ENCODE measurements around the gene CWF19L2. TPM values are rescaled to one million over a fixed set of nuclear protein-coding genes. Genes with fewer than 3 reads are reported as not detected.

Gene CWF19L2
- total and polyA plus RNA-seq, 5 donors from 2014 or later = 7.6 to 28.3 (median 8.2) TPM

- Histone ChIP-seq H3K27ac (ENCODE audit: insufficient read depth, low read length, poor library complexity, severe bottlenecking) (no peak overlapping the region), H3K4me1 (ENCODE audit: control insufficient read depth, insufficient read depth, low read length, poor library complexity, severe bottlenecking) (no peaks in the 10 kb centered on the region), H3K4me3 (ENCODE audit: low read depth, low read length) (no peak overlapping the region), H3K36me3 (ENCODE audit: control insufficient read depth, insufficient read depth, low read length) (no peaks in the 10 kb centered on the region), H3K27me3 (ENCODE audit: control insufficient read depth, insufficient read depth, low read length) (no peaks in the 10 kb centered on the region), H3K9me3 (ENCODE audit: control insufficient read depth in 2 of 2, low read length in 2 of 2) (no peaks in the 10 kb centered on the region)
- Mint-ChIP-seq H3K9me3 (peaks cover 0 to 4% (median 0%) of the 10 kb centered on the region in 7 donors), H3K4me3 (no peak overlapping the region), H3K27ac (no peak overlapping the region), H3K27me3 (peaks cover 10% of the 10 kb centered on the region), H3K4me1 (no peaks in the 10 kb centered on the region), H3K36me3 (no peaks in the 10 kb centered on the region)
- ATAC-seq (ENCODE audit: low read depth in 2 of 2) = no peak
- no peak for DNase-seq
Measured at GRCh38 chr11:107493117-107493516, 35.5 kb upstream of the CWF19L2 start.

GRCh38 chr11:107490836-107491235 lies 33.2 kb upstream of the CWF19L2 start:
- no peaks in the 10 kb centered on the region for H3K4me1 Mint-ChIP-seq
- peaks cover 0 to 4% (median 0%) of the 10 kb centered on the region in 7 donors for H3K9me3 Mint-ChIP-seq
- Histone ChIP-seq H3K4me1 (ENCODE audit: control insufficient read depth, insufficient read depth, low read length, poor library complexity, severe bottlenecking) (no peaks in the 10 kb centered on the region), H3K27ac (ENCODE audit: insufficient read depth, low read length, poor library complexity, severe bottlenecking) (no peak overlapping the region), H3K27me3 (ENCODE audit: control insufficient read depth, insufficient read depth, low read length) (peaks cover 2% of the 10 kb centered on the region), H3K4me3 (ENCODE audit: low read depth, low read length) (no peak overlapping the region), H3K36me3 (ENCODE audit: control insufficient read depth, insufficient read depth, low read length) (no peaks in the 10 kb centered on the region), H3K9me3 (ENCODE audit: control insufficient read depth in 2 of 2, low read length in 2 of 2) (no peaks in the 10 kb centered on the region)
- H3K27me3 Mint-ChIP-seq = peaks cover 10% of the 10 kb centered on the region
- H3K27ac Mint-ChIP-seq = no peak overlapping the region
- no peaks in the 10 kb centered on the region for H3K36me3 Mint-ChIP-seq
- no peak overlapping the region for H3K4me3 Mint-ChIP-seq
- no peak for ATAC-seq (ENCODE audit: low read depth in 2 of 2)
- no peak for DNase-seq

GRCh38 chr11:107482234-107482633 lies 24.6 kb upstream of the CWF19L2 start:
- H3K27ac ChIP-seq (ENCODE audit: insufficient read depth, low read length, poor library complexity, severe bottlenecking) = no peak overlapping the region
- Mint-ChIP-seq H3K9me3 (peaks cover 0 to 4% (median 0%) of the 10 kb centered on the region in 7 donors), H3K27me3 (peaks cover 38% of the 10 kb centered on the region), H3K4me1 (no peaks in the 10 kb centered on the region), H3K36me3 (no peaks in the 10 kb centered on the region), H3K4me3 (no peak overlapping the region), H3K27ac (no peak overlapping the region)
- peaks cover 7% of the 10 kb centered on the region for H3K27me3 ChIP-seq (ENCODE audit: control insufficient read depth, insufficient read depth, low read length)
- H3K4me1 ChIP-seq (ENCODE audit: control insufficient read depth, insufficient read depth, low read length, poor library complexity, severe bottlenecking) = no peaks in the 10 kb centered on the region
- DNase-seq (no peak), ATAC-seq (ENCODE audit: low read depth in 2 of 2) (no peak)
- H3K36me3 ChIP-seq (ENCODE audit: control insufficient read depth, insufficient read depth, low read length) = no peaks in the 10 kb centered on the region
- H3K9me3 ChIP-seq (ENCODE audit: control insufficient read depth in 2 of 2, low read length in 2 of 2) = no peaks in the 10 kb centered on the region
- no peak overlapping the region for H3K4me3 ChIP-seq (ENCODE audit: low read depth, low read length)

- no peak overlapping the region for H3K27ac ChIP-seq (ENCODE audit: insufficient read depth, low read length, poor library complexity, severe bottlenecking)
- DNase-seq (no peak), ATAC-seq (ENCODE audit: low read depth in 2 of 2) (no peak)
- H3K9me3 ChIP-seq (ENCODE audit: control insufficient read depth in 2 of 2, low read length in 2 of 2) = no peaks in the 10 kb centered on the region
- H3K27ac Mint-ChIP-seq = no peak overlapping the region
- peaks cover 44% of the 10 kb centered on the region for H3K27me3 Mint-ChIP-seq
- H3K4me3 Mint-ChIP-seq = no peak overlapping the region
- H3K4me1 ChIP-seq (ENCODE audit: control insufficient read depth, insufficient read depth, low read length, poor library complexity, severe bottlenecking) = no peaks in the 10 kb centered on the region
- H3K4me3 ChIP-seq (ENCODE audit: low read depth, low read length) = no peak overlapping the region
- no peaks in the 10 kb centered on the region for H3K36me3 ChIP-seq (ENCODE audit: control insufficient read depth, insufficient read depth, low read length)
- H3K4me1 Mint-ChIP-seq = no peaks in the 10 kb centered on the region
- H3K36me3 Mint-ChIP-seq = no peaks in the 10 kb centered on the region
- H3K27me3 ChIP-seq (ENCODE audit: control insufficient read depth, insufficient read depth, low read length) = peaks cover 11% of the 10 kb centered on the region
- H3K9me3 Mint-ChIP-seq = no peaks in the 10 kb centered on the region
Measured at GRCh38 chr11:107478922-107479321, 21.3 kb upstream of the CWF19L2 start.

- no peak for ATAC-seq (ENCODE audit: low read depth in 2 of 2)
- Mint-ChIP-seq H3K9me3 (no peaks in the 10 kb centered on the region), H3K27ac (no peak overlapping the region)
Measured at GRCh38 chr11:107477820-107478219, 20.2 kb upstream of the CWF19L2 start.

GRCh38 chr11:107473792-107474191 lies 16.2 kb upstream of the CWF19L2 start:
- Histone ChIP-seq H3K27ac (ENCODE audit: insufficient read depth, low read length, poor library complexity, severe bottlenecking) (no peak overlapping the region), H3K27me3 (ENCODE audit: control insufficient read depth, insufficient read depth, low read length) (peaks cover 18% of the 10 kb centered on the region), H3K4me3 (ENCODE audit: low read depth, low read length) (no peak overlapping the region), H3K36me3 (ENCODE audit: control insufficient read depth, insufficient read depth, low read length) (no peaks in the 10 kb centered on the region), H3K4me1 (ENCODE audit: control insufficient read depth, insufficient read depth, low read length, poor library complexity, severe bottlenecking) (no peaks in the 10 kb centered on the region), H3K9me3 (ENCODE audit: control insufficient read depth in 2 of 2, low read length in 2 of 2) (no peaks in the 10 kb centered on the region)
- H3K9me3 Mint-ChIP-seq = no peaks in the 10 kb centered on the region
- peaks cover 51% of the 10 kb centered on the region for H3K27me3 Mint-ChIP-seq
- no peaks in the 10 kb centered on the region for H3K4me1 Mint-ChIP-seq
- ATAC-seq (ENCODE audit: low read depth in 2 of 2) (no peak), DNase-seq (no peak)
- no peak overlapping the region for H3K4me3 Mint-ChIP-seq
- no peaks in the 10 kb centered on the region for H3K36me3 Mint-ChIP-seq
- H3K27ac Mint-ChIP-seq = no peak overlapping the region

More at GRCh38 chr11:107477820-107478219, 20.2 kb upstream of the CWF19L2 start:
- Histone ChIP-seq H3K27ac (ENCODE audit: insufficient read depth, low read length, poor library complexity, severe bottlenecking) (no peak overlapping the region), H3K9me3 (ENCODE audit: control insufficient read depth in 2 of 2, low read length in 2 of 2) (no peaks in the 10 kb centered on the region), H3K4me3 (ENCODE audit: low read depth, low read length) (no peak overlapping the region), H3K36me3 (ENCODE audit: control insufficient read depth, insufficient read depth, low read length) (no peaks in the 10 kb centered on the region), H3K4me1 (ENCODE audit: control insufficient read depth, insufficient read depth, low read length, poor library complexity, severe bottlenecking) (no peaks in the 10 kb centered on the region), H3K27me3 (ENCODE audit: control insufficient read depth, insufficient read depth, low read length) (peaks cover 11% of the 10 kb centered on the region)
- no peak for DNase-seq
- H3K36me3 Mint-ChIP-seq = no peaks in the 10 kb centered on the region
- H3K27me3 Mint-ChIP-seq = peaks cover 47% of the 10 kb centered on the region
- no peaks in the 10 kb centered on the region for H3K4me1 Mint-ChIP-seq
- H3K4me3 Mint-ChIP-seq = no peak overlapping the region

- no peaks in the 10 kb centered on the region for H3K9me3 Mint-ChIP-seq
- H3K9me3 ChIP-seq (ENCODE audit: control insufficient read depth in 2 of 2, low read length in 2 of 2) = no peaks in the 10 kb centered on the region
- H3K4me3 Mint-ChIP-seq = no peak overlapping the region
- H3K4me1 ChIP-seq (ENCODE audit: control insufficient read depth, insufficient read depth, low read length, poor library complexity, severe bottlenecking) = no peaks in the 10 kb centered on the region
- no peak for DNase-seq
- H3K27me3 ChIP-seq (ENCODE audit: control insufficient read depth, insufficient read depth, low read length) = peaks cover 19% of the 10 kb centered on the region
- peaks cover 55% of the 10 kb centered on the region for H3K27me3 Mint-ChIP-seq
- H3K27ac Mint-ChIP-seq = no peak overlapping the region
- ATAC-seq (ENCODE audit: low read depth in 2 of 2) = no peak
- no peak overlapping the region for H3K27ac ChIP-seq (ENCODE audit: insufficient read depth, low read length, poor library complexity, severe bottlenecking)
- H3K36me3 ChIP-seq (ENCODE audit: control insufficient read depth, insufficient read depth, low read length) = no peaks in the 10 kb centered on the region
- H3K4me1 Mint-ChIP-seq = no peaks in the 10 kb centered on the region
- H3K4me3 ChIP-seq (ENCODE audit: low read depth, low read length) = no peak overlapping the region
- H3K36me3 Mint-ChIP-seq = no peaks in the 10 kb centered on the region
Measured at GRCh38 chr11:107472966-107473365, 15.3 kb upstream of the CWF19L2 start.

- no peaks in the 10 kb centered on the region for H3K9me3 ChIP-seq (ENCODE audit: control insufficient read depth in 2 of 2, low read length in 2 of 2)
- Mint-ChIP-seq H3K27me3 (peaks cover 58% of the 10 kb centered on the region), H3K27ac (no peak overlapping the region), H3K9me3 (peaks cover 0 to 8% (median 3%) of the 10 kb centered on the region in 7 donors), H3K4me3 (no peak overlapping the region), H3K4me1 (no peaks in the 10 kb centered on the region), H3K36me3 (peaks cover 3% of the 10 kb centered on the region)
- no peak overlapping the region for H3K4me3 ChIP-seq (ENCODE audit: low read depth, low read length)
- DNase-seq (no peak), ATAC-seq (ENCODE audit: low read depth in 2 of 2) (no peak)
- no peaks in the 10 kb centered on the region for H3K36me3 ChIP-seq (ENCODE audit: control insufficient read depth, insufficient read depth, low read length)
- H3K27ac ChIP-seq (ENCODE audit: insufficient read depth, low read length, poor library complexity, severe bottlenecking) = no peak overlapping the region
- H3K4me1 ChIP-seq (ENCODE audit: control insufficient read depth, insufficient read depth, low read length, poor library complexity, severe bottlenecking) = no peaks in the 10 kb centered on the region
- peaks cover 17% of the 10 kb centered on the region for H3K27me3 ChIP-seq (ENCODE audit: control insufficient read depth, insufficient read depth, low read length)
Measured at GRCh38 chr11:107468596-107468995, 11.0 kb upstream of the CWF19L2 start.
